ENCODE data around the gene CYB561.
A peak's percentile ranks its signal among the peaks of the same experiment; 100 is the strongest.

Gene CYB561

GRCh38 chr17:63434951-63435571 lies 11.0 kb downstream of the CYB561 start:
- no peak for DNase-seq (ENCODE audit: low read depth in 2 of 2)

- no peak for DNase-seq (ENCODE audit: low read depth in 2 of 2)
Measured at GRCh38 chr17:63433746-63434591, 12.1 kb downstream of the CYB561 start.

- DNase-seq (ENCODE audit: low read depth in 2 of 2), result no peak
Measured at GRCh38 chr17:63431939-63432804, 13.9 kb downstream of the CYB561 start.

- DNase-seq (ENCODE audit: low read depth in 2 of 2), result no peak
Measured at GRCh38 chr17:63431618-63431938, 14.5 kb downstream of the CYB561 start.

- no peak for DNase-seq (ENCODE audit: low read depth in 2 of 2)
Measured at GRCh38 chr17:63430223-63430622, 15.9 kb downstream of the CYB561 start.

- no peak for DNase-seq (ENCODE audit: low read depth in 2 of 2)
Measured at GRCh38 chr17:63429766-63430165, 16.3 kb downstream of the CYB561 start.

- no peak for DNase-seq (ENCODE audit: low read depth in 2 of 2)
Measured at GRCh38 chr17:63426917-63427308, 19.2 kb downstream of the CYB561 start.

GRCh38 chr17:63426041-63426916 lies 19.8 kb downstream of the CYB561 start:
- no peak for DNase-seq (ENCODE audit: low read depth in 2 of 2)

- peak in 1 of 2 donors; percentile 50 for DNase-seq (ENCODE audit: low read depth in 2 of 2)
Measured at GRCh38 chr17:63425483-63425882, 20.6 kb downstream of the CYB561 start.

GRCh38 chr17:63423963-63424362 lies 22.1 kb downstream of the CYB561 start:
- DNase-seq (ENCODE audit: low read depth in 2 of 2), result no peak

- no peak for DNase-seq (ENCODE audit: low read depth in 2 of 2)
Measured at GRCh38 chr17:63423251-63423950, 22.7 kb downstream of the CYB561 start.

- DNase-seq (ENCODE audit: low read depth in 2 of 2), result no peak
Measured at GRCh38 chr17:63421681-63422645, 24.1 kb downstream of the CYB561 start.

- DNase-seq (ENCODE audit: low read depth in 2 of 2), result no peak
Measured at GRCh38 chr17:63420868-63421680, 25.0 kb downstream of the CYB561 start.

GRCh38 chr17:63419949-63420867 lies 25.9 kb downstream of the CYB561 start:
- no peak for DNase-seq (ENCODE audit: low read depth in 2 of 2)

GRCh38 chr17:63419398-63419797 lies 26.7 kb downstream of the CYB561 start:
- no peak for DNase-seq (ENCODE audit: low read depth in 2 of 2)

GRCh38 chr17:63418540-63418939 lies 27.6 kb downstream of the CYB561 start:
- DNase-seq (ENCODE audit: low read depth in 2 of 2), result no peak

- no peak for DNase-seq (ENCODE audit: low read depth in 2 of 2)
Measured at GRCh38 chr17:63414222-63414621, 31.9 kb downstream of the CYB561 start.

- DNase-seq (ENCODE audit: low read depth in 2 of 2), result no peak
Measured at GRCh38 chr17:63413128-63413527, 33.0 kb downstream of the CYB561 start.

Measured in stimulated activated CD8-positive, alpha-beta memory T cell treated with anti-CD3 and anti-CD28 coated beads, Interleukin-15, amount 100 ng/mL, for 4 hours (primary cell).